GM21825 (cell line): ENCODE data around the gene USP32.
A peak's percentile ranks its signal among the peaks of the same experiment; 100 is the strongest.

Experiments used
- ATAC-seq: cut with Tn5 transposase; IDR thresholded peaks from one replicate; pipeline ENCODE4 v1.9.1; 2021; ENCODE audit warnings: mild to moderate bottlenecking, moderate library complexity; ENCODE audit not compliant: unreplicated experiment

The USP32 gene

DNA sequence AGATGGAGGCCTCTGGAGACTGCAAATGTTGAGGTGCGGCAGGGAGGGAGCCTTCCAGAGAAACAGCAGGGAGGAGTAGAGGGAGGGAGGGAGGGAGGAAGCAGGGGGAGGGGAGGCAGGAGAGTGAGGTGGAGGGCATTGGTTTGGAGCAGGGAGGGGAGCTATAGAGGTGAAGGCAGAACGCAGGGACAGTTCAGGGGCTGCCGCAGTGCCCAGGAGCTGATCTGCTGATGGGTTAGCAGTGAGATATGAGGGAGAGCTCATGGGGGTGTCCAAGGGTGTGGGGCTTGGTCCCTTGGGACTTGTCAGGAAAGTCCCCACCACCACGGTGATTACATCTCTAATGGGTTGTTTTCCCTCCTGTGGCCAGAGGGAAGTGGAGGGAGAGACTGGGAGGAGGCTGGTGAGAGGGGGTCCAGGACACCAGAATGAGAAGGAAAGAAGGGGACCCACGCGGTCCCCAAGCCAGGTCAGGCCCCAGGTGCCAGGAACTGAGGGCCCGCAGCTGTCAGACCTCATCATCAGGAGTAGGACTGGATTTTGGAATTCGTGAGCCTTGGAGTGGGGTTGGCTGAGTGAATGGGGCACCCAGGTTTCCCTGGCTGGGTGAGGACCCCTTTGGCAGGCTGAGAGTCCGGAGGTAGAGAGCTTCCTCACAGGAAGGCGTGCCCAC lies 231.0 kb downstream of the USP32 start:
- ATAC-seq = no peak

DNA sequence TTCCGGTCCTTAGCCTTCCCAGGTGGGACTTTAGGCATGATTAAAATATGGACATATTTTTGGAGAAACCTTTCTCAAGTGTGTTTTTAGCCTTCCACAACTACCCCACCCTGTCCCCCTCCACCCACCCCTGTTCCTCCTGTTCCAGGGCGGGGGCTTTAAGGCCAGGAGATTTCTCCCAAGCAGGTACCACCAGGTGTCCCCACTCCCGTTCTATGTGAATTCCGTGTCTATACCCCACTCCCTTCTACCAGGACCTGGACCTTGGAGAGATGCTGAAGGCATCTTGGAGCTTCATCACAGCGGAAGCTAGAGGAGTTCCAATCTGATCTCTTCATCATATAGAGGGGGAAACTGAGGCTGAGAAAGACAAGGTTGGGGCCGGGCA lies 232.5 kb downstream of the USP32 start:
- no peak for ATAC-seq

GRCh38 chr17:60158751-60159478 lies 233.0 kb downstream of the USP32 start:
- no peak for ATAC-seq

- no peak for ATAC-seq
These were observed 234.4 kb downstream of the USP32 start for GRCh38 chr17:60157487-60158040.

DNA sequence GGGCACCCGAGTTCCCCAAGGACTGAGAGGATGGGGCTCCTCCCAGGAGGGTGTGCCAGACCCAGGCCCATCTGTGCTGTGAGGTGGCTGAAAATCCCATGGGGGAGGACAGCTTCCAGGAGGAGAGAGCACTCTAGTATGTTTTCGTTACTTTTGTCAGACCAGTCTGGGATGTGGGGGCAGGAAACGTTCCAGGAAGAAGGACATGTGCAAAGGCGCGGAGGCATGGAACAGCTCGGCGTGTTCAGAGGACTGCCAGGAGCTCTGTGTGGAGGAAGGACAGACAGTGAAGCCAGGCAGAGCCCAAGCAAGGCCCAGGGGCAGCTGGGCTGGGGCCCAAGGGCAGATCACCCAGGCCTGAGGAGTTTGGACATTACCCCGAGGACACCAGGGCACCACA lies 235.2 kb downstream of the USP32 start:
- ATAC-seq = no peak

- ATAC-seq = no peak
These were observed 236.1 kb downstream of the USP32 start for GRCh38 chr17:60155815-60156214.

DNA sequence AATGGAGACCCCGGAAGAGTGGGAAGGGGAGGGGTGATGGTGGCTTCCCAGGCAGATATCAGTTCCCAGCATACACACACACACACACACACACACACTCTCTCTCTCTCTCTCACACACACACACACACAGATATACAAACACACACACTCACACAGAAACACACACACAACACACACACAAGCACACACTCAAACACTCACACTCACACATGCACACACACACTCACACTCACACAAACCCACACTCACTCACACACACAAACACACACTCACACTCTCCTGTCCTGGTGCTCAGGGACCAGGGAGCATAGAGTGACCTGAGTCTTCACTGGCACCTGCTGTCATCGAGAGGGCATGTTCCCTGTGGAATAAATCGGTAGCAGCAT lies 236.5 kb downstream of the USP32 start:
- no peak for ATAC-seq

- ATAC-seq = no peak
These were observed 237.1 kb downstream of the USP32 start for GRCh38 chr17:60154616-60155426.

- ATAC-seq = no peak
These were observed 238.1 kb downstream of the USP32 start for GRCh38 chr17:60153606-60154390.

- ATAC-seq = peak; percentile 55
These were observed 240.6 kb downstream of the USP32 start for GRCh38 chr17:60151355-60151754.

DNA sequence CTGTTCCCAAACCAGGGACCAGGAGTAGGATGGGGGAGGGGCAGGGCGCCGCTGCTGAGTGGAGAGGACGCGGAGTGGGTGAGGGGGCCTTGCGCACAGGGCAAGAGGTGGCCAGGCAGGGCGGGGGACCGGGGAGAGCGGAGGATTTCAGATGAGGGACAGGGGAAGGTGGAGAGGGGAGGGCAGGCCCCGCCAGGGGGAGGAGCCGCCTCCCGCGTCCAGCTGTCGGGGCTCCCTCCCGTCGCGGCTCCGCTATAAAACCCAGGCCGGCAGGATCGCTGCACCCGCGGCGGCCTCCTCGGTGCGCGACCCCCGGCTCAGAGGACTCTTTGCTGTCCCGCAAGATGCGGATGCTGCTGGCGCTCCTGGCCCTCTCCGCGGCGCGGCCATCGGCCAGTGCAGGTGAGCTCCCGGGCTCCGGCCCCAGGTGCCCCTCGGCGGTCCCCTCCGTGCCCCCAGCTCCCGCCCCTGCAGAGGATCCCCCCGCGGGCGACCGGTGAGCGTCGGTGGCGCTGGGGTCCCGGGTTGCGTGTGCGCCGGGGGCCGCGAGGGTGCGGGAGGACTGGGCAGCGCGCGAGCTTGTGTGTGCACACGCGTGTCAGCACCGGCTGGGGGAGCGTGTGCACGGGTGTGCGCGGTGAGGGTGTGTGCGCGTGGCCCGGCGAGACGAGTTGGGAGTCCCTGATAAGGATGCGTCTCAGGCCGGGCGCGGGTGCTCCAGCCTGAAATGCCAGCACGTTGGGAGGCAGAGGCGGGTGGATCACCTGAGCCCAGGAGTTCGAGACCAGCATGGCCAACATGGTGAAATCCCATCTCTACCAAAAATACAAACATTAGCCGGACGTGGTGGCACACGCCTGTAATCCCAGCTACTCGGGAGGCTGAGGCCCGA lies 242.0 kb downstream of the USP32 start, which contains the start of gene CA4:
Gene CA4, plus strand, starts transcription at position 283 of the 892 bp plus-strand sequence. Its CDS starts 62 bp downstream, at position 345.
- no peak for ATAC-seq

- no peak for ATAC-seq
These were observed 243.6 kb downstream of the USP32 start for GRCh38 chr17:60148373-60148772.

GRCh38 chr17:60147553-60148223 lies 244.2 kb downstream of the USP32 start:
- ATAC-seq = no peak

DNA sequence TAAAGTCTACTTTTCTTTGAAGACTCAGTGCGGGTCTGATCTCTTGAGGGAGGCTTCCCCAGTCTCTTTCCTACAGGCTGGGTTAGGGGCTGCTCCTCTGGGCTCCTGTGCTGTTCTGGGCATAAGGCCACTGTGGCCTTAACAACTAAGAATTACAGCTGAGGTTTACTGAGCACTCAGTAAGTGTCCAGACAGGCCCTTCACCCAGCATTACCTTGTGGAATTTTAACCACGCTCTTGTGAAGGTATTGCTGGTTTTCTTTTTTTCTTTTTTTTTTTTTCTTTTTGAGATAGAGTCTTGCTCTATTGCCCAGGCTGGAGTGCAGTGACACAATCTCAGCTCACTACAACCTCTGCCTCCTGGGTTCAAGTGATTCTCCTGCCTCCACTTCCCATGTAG lies 245.7 kb downstream of the USP32 start:
- no peak for ATAC-seq

DNA sequence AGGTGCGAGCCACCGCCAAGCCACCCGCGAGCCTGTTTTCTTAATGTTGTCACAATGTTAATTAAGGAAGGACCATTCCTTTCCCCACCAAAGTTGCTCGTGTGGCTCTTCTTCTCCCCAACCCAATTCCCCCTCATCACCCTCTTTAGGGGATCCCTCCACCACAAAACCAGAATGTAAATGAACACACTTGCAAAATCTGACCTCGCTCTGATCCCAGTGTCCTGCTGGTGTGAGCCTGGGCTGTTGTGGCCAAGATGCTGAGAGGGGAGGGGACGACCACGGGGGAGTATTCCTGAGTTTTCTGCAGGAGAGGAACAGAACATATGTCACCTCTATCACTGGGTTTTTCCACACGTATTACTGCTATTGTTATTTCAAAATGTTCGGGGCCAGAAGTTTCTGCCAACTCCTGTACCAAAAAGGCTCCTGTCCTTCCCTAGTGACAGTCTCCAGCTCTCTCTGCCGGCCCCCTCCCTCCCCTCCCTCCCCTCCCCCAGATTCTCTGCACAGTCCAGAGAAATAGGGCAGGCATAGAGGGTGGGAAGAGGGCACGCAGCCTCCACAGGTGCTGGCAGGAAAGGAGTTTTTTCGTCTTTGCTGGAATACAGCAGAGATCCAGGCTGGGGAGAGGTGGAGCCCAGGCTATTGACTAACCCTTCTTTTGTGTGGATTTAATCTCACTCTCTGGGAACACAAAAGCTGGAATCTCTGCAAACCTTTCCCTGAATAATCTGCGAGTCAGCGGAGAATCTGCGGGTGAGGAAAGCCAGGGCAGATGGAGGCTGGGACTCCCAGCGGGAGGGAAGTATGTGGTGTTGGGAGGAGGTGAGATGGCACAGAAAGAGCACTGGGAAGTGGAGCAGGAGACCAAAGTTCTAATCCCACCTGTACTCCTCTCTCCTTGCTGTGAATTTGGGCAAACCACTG lies 246.7 kb downstream of the USP32 start:
- no peak for ATAC-seq

- no peak for ATAC-seq
These were observed 248.9 kb downstream of the USP32 start for GRCh38 chr17:60142872-60143499.
